NCI-H128 (cell line): Measurements from ENCODE around the gene LBX2.
A peak's percentile ranks its signal among the peaks of the same experiment; 100 is the strongest.

Experiments
- DNase-seq: peaks from one replicate; lab custom pipeline; 2025; ENCODE audit not compliant: unreplicated experiment; lab: John Stamatoyannopoulos, UW

LBX2 gene

GRCh38 chr2:74526649-74527230 is 27.3 kb upstream of the LBX2 start:
- no peak for DNase-seq

GRCh38 chr2:74525717-74526648 is 26.6 kb upstream of the LBX2 start, which contains the start of gene DQX1:
DQX1 (minus strand) TSS chr2:74526231; CDS start chr2:74525729, 502 bp downstream.
- DNase-seq, result no peak

GRCh38 chr2:74524955-74525716 is 25.7 kb upstream of the LBX2 start:
- no peak for DNase-seq

GRCh38 chr2:74524005-74524404 is 24.6 kb upstream of the LBX2 start:
- no peak for DNase-seq

- DNase-seq, result no peak
Observed at GRCh38 chr2:74522516-74522915, 23.1 kb upstream of the LBX2 start.

- no peak for DNase-seq
Observed at GRCh38 chr2:74516650-74517049, 17.2 kb upstream of the LBX2 start.

- DNase-seq, result no peak
Observed at GRCh38 chr2:74515981-74516633, 16.7 kb upstream of the LBX2 start.

GRCh38 chr2:74515271-74515980 is 16.0 kb upstream of the LBX2 start:
- no peak for DNase-seq

- DNase-seq, result no peak
Observed at GRCh38 chr2:74514368-74515270, 15.2 kb upstream of the LBX2 start, which contains the start of gene TLX2. TLX2 (plus strand) TSS chr2:74514450; CDS start chr2:74514807, 357 bp downstream.

- no peak for DNase-seq
Observed at GRCh38 chr2:74513605-74514367, 14.4 kb upstream of the LBX2 start.

GRCh38 chr2:74512744-74513604 is 13.6 kb upstream of the LBX2 start:
- no peak for DNase-seq

- no peak for DNase-seq
Observed at GRCh38 chr2:74511104-74511989, 11.9 kb upstream of the LBX2 start.

GRCh38 chr2:74510272-74510671 is 10.9 kb upstream of the LBX2 start:
- DNase-seq, result no peak

- DNase-seq, result no peak
Observed at GRCh38 chr2:74507926-74508520, 8.6 kb upstream of the LBX2 start.

- DNase-seq, result peak; percentile 98
Observed at GRCh38 chr2:74507145-74507925, 7.9 kb upstream of the LBX2 start, which contains the start of gene PCGF1. PCGF1 (minus strand) TSS chr2:74507695; CDS start chr2:74507668, 27 bp downstream.
